GM18520 (cell line): ENCODE measurements around the gene CDHR2.
"Not testable (repeated sequence)": the region's sequence is repeated elsewhere in the genome, so short reads cannot be mapped to it uniquely, and the experiment has no call there.

Experiments
- ATAC-seq: cut with Tn5 transposase; IDR thresholded peaks from one replicate; pipeline ENCODE4 v1.9.1; 2021; ENCODE audit not compliant: unreplicated experiment

CDHR2 gene

GRCh38 chr5:176564002-176564401 is 14.9 kb downstream of the CDHR2 start:
- no peak for ATAC-seq

- no peak for ATAC-seq
These were observed 16.7 kb downstream of the CDHR2 start for GRCh38 chr5:176565760-176566288.

- ATAC-seq = no peak
These were observed 19.5 kb downstream of the CDHR2 start for GRCh38 chr5:176568657-176569056.

GRCh38 chr5:176570044-176570443 is 20.9 kb downstream of the CDHR2 start:
- no peak for ATAC-seq

GRCh38 chr5:176573564-176574296 is 24.6 kb downstream of the CDHR2 start:
- ATAC-seq = no peak

- no peak for ATAC-seq
These were observed 25.1 kb downstream of the CDHR2 start for GRCh38 chr5:176574297-176574591.

- no peak for ATAC-seq
These were observed 25.9 kb downstream of the CDHR2 start for GRCh38 chr5:176575066-176575465.

GRCh38 chr5:176575488-176576422 is 26.6 kb downstream of the CDHR2 start:
- no peak for ATAC-seq

GRCh38 chr5:176577312-176578176 is 28.4 kb downstream of the CDHR2 start:
- no peak for ATAC-seq

- ATAC-seq = no peak
These were observed 29.3 kb downstream of the CDHR2 start for GRCh38 chr5:176578391-176578808.

- no peak for ATAC-seq
These were observed 30.2 kb downstream of the CDHR2 start for GRCh38 chr5:176579323-176579722.

- ATAC-seq = no peak
These were observed 32.2 kb downstream of the CDHR2 start for GRCh38 chr5:176581361-176581760.

GRCh38 chr5:176583076-176583475 is 33.9 kb downstream of the CDHR2 start:
- no peak for ATAC-seq

GRCh38 chr5:176587398-176587797 is 38.3 kb downstream of the CDHR2 start:
- no peak for ATAC-seq

- no peak for ATAC-seq
These were observed 39.2 kb downstream of the CDHR2 start for GRCh38 chr5:176588297-176588696.

GRCh38 chr5:176589039-176589769 is 40.1 kb downstream of the CDHR2 start:
- no peak for ATAC-seq

- no peak for ATAC-seq
These were observed 41.0 kb downstream of the CDHR2 start for GRCh38 chr5:176590035-176590717.

GRCh38 chr5:176591667-176592066 is 42.5 kb downstream of the CDHR2 start:
- ATAC-seq = not testable (repeated sequence)

GRCh38 chr5:176592573-176592972 is 43.4 kb downstream of the CDHR2 start:
- ATAC-seq = no peak
